ENCODE data around the gene STXBP6.

The STXBP6 gene

GRCh38 chr14:24887623-24888304 lies 162.2 kb downstream of the STXBP6 start:
- DNase-seq (ENCODE audit: low read depth) = no peak

GRCh38 chr14:24885410-24885913 lies 164.5 kb downstream of the STXBP6 start:
- DNase-seq (ENCODE audit: low read depth) = no peak

GRCh38 chr14:24883576-24883975 lies 166.4 kb downstream of the STXBP6 start:
- no peak for DNase-seq (ENCODE audit: low read depth)

GRCh38 chr14:24881116-24881893 lies 168.6 kb downstream of the STXBP6 start:
- DNase-seq (ENCODE audit: low read depth) = no peak

- no peak for DNase-seq (ENCODE audit: low read depth)
These were observed 169.3 kb downstream of the STXBP6 start for GRCh38 chr14:24880689-24881088.

- DNase-seq (ENCODE audit: low read depth) = no peak
These were observed 170.1 kb downstream of the STXBP6 start for GRCh38 chr14:24879661-24880386.

- DNase-seq (ENCODE audit: low read depth) = no peak
These were observed 173.0 kb downstream of the STXBP6 start for GRCh38 chr14:24876996-24877395.

- no peak for DNase-seq (ENCODE audit: low read depth)
These were observed 173.7 kb downstream of the STXBP6 start for GRCh38 chr14:24875991-24876878.

GRCh38 chr14:24875203-24875838 lies 174.6 kb downstream of the STXBP6 start:
- no peak for DNase-seq (ENCODE audit: low read depth)

GRCh38 chr14:24874514-24875202 lies 175.3 kb downstream of the STXBP6 start:
- DNase-seq (ENCODE audit: low read depth) = no peak

- DNase-seq (ENCODE audit: low read depth) = no peak
These were observed 176.4 kb downstream of the STXBP6 start for GRCh38 chr14:24873551-24873950.

- no peak for DNase-seq (ENCODE audit: low read depth)
These were observed 178.8 kb downstream of the STXBP6 start for GRCh38 chr14:24870949-24871701.

- DNase-seq (ENCODE audit: low read depth) = no peak
These were observed 181.6 kb downstream of the STXBP6 start for GRCh38 chr14:24868389-24868788.

- DNase-seq (ENCODE audit: low read depth) = no peak
These were observed 183.8 kb downstream of the STXBP6 start for GRCh38 chr14:24866067-24866639.

GRCh38 chr14:24863968-24864684 lies 185.8 kb downstream of the STXBP6 start:
- DNase-seq (ENCODE audit: low read depth) = no peak

- DNase-seq (ENCODE audit: low read depth) = peak; percentile 69
These were observed 188.8 kb downstream of the STXBP6 start for GRCh38 chr14:24861083-24861630.

- DNase-seq (ENCODE audit: low read depth) = no peak
These were observed 190.4 kb downstream of the STXBP6 start for GRCh38 chr14:24859559-24859958.

- DNase-seq (ENCODE audit: low read depth) = no peak
These were observed 191.3 kb downstream of the STXBP6 start for GRCh38 chr14:24858684-24859083.

Data from non-pigmented ciliary epithelial cell (primary cell).